Measurements from ENCODE around the gene VPS52.
"Not testable (repeated sequence)": the region's sequence is repeated elsewhere in the genome, so short reads cannot be mapped to it uniquely, and the experiment has no call there.

VPS52 gene

GRCh38 chr6:33249732-33250630, 21.7 kb downstream of the VPS52 start:
- DNase-seq = no peak

DNA sequence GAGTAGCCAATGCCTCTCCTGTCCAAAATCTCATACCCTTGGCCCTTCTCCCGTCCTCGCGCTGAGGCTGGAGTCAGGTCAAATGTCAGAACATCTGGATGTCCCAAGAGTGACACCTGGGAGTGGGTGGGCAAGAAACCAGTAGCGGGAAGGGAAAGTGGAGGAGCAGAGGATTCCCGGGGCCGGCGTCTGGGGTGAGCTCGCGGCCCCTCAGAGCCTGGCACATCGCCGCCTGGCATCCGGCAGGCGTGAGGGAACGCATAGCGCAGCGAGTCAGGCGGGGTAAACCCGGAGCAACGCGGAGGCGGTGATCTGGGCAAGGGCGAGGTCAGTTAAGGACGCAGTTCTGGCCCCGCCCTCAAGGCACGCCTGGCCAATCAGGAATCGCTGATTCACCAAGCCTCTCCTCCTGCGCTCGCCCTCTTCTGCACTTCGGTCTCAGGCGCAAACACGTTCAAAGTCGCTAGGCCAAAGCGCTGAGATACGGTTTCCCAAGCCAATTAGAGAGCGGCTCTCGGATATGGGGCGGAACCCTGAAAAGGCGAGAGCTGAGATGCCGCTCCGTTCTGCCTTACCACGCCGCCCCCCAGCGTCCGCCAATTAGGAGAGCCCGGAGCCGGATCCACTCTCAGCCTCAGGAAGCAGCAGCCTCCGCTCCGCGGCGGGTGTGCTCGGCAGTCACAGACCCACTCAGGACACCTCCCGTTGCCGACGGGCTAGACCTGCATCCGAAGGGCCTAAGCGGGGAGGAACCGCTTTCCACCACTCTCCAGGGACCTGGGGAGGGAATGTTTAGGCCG, 22.5 kb downstream of the VPS52 start:
- DNase-seq = peak; percentile 99

DNA sequence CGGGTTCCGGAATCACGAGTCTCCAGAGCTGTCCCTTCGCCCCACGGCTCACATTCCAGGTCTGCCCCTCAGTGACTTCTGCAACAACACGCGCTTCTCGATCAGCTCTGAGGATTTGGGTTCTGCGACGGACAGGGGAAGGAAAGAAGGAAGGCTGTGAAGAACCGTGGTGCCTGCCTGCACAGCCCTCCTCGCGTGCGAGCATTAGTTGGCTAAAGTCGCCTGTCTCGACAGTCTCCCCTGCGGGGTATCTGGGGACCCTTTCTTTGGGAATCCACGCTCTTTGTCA, 23.1 kb downstream of the VPS52 start:
- no peak for DNase-seq

DNA sequence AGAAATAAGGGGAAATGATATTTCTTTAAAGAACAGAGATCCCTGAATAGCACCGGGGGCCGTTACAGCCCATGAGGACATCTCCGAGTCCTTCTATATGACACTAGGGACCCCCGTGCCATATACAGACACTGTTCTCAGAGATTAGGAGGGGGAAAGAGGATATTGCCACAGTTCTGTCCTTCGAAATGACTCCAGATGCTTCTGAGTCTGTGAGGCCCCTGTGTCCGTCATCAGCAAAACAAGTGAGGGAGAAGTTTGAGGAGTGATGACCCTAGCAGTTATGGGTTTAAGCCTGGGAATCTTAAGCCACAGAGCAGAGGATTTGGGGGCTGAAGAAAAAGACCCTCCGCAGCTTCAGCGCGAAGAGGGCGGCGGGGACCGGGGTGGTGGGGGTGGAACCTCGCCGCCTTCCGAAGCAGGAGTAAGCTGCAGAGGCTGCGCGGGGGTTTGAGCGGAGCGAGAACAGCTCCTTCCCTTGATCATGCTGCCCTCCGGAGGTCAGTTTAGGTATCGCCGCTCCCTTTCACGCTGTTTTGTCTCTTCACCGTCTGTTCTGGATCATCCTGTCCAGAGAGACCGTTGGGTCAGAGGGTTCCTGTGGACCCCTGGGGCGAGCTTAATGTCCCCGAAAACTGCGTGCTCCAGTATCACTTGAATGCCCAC, 23.6 kb downstream of the VPS52 start:
- DNase-seq = peak; percentile 95

DNA sequence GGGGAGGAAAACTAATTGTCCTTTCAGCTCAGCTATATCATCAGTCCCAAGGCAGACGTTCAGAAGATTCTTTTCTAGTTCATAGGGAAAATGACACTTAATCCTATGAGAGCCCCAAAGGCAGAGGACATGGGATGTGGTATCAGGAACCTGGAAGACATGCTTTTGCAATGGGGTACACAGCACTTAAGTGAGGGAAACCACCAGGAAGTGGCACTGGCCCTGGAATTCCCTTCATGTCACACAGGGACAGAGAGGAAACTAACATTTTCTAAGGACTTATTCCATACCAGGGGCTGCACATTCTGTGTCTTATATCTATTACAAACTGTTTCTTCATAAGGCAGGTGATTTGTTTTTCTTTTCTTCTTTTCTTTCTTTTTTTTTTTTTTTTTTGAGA, 28.2 kb downstream of the VPS52 start:
- DNase-seq = no peak

DNA sequence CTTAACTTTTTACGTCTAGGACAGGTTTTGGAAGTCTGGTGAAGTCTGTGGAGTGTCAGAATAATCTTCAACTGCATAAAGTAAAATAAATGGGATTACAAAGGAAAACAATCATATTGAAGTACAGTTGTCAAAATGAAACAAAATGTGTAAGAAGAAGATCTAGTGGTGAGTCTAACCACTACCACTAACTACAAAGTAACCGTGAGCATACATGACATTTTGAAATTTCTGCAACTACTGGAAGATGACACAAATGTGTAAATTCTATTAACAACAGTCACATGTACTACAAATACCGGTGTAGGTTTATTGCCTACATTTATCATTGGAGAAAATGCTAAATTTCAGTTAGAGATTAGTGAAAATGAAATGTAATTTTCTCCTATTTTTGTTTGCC, 29.7 kb downstream of the VPS52 start:
- no peak for DNase-seq

DNA sequence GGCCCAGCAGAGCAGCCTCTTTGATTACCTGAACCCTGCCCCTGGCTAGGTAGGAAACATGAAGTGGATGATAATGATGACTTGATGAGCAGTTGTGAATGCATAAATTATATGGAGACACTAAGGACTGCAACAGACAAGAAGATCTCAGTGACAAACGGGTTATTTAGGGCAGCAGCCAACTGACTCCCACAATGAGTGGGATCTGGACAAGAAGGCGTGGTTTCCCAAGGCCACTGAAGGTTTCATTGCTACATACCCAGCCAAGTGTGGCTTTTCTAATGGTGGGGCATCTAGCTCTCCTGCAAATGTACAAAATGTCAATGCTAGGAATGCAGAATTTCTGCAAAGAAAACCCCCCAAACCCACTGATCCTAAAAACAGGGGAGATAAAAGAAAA, 33.9 kb downstream of the VPS52 start:
- DNase-seq = no peak

- DNase-seq = no peak
Observed at GRCh38 chr6:33236852-33237251, 34.8 kb downstream of the VPS52 start.

DNA sequence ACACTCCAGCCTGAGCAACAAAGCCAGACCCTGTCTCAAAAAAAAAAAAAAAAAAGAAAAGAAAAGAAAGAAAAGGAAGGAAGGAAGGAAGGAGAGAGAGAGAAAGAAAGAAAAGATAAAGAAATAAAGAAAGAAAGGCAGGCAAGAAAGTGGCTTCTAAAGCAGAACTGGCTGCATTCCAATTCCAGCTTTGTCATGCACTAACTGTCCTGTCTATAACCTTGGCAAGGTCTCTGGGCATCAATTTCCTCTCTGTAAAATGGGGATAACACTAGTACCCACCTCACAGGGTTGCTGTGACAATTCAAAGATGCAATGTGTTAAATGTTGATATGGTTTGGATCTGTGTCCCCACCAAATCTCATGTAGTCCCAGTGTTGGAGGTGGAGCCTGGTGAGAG, 35.3 kb downstream of the VPS52 start:
- no peak for DNase-seq

- no peak for DNase-seq
Observed at GRCh38 chr6:33235221-33235634, 36.4 kb downstream of the VPS52 start.

DNA sequence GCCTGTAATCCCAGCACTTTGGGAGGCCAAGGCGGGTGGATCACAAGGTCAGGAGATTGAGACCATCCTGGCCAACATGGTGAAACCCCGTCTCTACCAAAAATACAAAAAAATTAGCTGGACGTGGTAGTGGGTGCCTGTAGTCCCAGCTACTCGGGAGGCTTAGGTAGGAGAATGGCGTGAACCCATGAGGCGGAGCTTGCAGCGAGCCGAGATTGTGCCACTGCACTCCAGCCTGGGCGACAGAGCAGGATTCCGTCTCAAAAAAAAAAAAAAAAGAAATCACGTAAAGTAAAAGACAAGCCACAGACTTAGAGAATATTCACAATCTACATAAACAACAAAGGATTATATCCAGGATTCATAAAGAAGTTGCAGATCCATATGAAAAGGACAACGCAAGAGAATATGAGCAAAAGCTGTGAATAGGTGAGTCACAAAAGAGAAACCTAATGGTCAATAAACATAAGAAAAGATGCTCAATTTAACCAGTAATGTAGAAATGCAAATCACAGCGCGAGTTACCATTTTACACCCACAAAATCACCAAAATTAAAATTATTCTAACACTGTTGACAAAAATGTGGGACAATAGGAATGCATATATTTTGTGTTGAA, 45.1 kb downstream of the VPS52 start:
- DNase-seq = not testable (repeated sequence)

DNA sequence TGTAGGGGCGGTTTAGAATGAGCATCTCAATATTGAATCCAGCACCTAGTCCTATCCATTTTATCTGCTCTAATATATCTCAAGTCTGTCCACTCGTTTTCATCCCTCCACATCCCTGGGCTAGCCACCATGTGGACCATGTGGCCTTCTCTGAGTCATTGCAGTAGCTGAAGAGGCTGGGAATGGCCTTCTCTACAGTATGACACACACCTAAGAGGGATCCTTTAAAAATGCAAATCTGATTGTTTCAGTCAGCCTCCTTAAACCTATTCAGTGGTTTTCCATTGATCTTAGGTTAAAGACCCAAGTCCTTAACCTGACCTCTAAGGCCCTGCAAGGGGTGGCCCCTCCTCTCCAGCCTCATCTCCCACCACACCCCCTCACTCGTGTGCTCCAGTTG, 54.0 kb downstream of the VPS52 start:
- DNase-seq = no peak

DNA sequence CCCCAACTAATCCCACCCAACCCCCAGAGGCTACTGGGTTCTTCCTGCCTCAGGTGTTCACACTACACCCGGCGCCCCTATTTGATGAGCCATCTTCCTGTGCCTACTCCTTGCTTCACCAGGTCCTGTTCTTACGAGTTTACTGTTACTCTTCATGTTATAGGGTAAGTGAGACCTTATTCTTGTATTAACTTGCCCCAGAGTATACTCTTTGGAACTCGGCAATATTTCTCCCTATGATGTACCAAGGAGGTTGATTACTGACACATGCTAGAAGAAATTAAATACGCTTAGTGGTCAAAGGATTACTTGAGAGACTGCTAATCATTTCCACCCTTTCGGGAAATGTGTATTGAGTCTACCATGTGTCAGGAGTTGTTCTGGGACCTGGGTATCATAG, 54.4 kb downstream of the VPS52 start:
- DNase-seq = no peak

- no peak for DNase-seq
Observed at GRCh38 chr6:33216117-33216649, 55.5 kb downstream of the VPS52 start.

DNA sequence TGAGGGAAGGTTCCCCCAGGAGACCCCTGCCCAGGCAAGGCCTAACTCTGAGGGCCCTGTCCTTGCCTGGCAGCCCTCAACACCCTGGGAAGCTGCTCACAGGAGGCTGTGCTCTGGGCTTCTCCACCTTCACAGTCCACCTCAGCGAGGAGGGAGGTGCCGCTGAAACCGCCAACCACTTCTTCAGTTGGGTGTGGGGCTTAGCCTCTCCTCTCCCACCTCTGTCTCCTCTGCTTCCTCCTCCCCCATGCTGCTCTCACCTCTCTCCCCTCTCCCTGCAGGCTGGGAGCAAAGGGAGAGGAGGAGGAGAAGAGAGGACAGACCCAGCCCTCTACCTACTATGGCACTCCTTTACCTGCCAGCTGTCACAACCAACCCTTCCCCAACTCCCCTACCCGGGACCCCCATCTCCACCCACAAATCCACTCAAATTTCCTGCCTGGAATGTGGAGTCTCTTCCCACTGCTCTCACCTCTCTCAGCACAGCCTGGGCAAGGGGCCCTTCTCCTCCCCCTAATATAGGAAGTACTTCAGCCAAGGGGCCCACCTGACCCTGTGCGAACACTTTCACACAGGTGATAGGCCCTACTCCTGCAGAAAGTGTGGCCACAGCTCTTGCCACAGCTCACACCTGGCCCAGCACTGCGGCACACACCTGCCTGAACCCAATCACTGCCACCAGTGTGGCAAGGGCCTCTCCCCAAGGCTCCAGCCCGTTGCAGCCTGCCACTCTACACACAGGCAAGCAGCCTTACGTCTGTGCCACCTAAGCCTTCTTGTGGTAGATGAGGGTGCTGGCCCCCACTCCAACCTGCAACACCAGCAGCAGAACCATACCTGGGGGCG, 56.2 kb downstream of the VPS52 start:
- no peak for DNase-seq

GRCh38 chr6:33213989-33214335, 57.7 kb downstream of the VPS52 start:
- DNase-seq = no peak

- DNase-seq = no peak
Observed at GRCh38 chr6:33213166-33213988, 58.3 kb downstream of the VPS52 start.

DNA sequence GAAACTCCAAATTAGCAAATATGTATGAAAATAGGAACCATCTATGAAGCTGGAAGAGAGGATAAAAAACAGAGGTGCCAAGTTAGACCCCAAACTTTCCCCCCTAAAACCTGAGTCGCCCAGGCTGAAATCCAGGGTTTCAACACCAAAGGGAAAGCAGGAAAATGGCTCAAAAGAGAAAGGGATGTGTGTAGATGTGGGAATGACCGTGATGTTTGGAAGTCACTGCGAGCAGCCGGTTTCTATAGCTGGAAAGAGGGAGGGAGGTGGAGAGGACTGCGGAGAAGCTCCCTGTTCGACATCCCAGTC, 58.9 kb downstream of the VPS52 start:
- no peak for DNase-seq

GRCh38 chr6:33211666-33212422, 59.8 kb downstream of the VPS52 start:
- DNase-seq = no peak

DNA sequence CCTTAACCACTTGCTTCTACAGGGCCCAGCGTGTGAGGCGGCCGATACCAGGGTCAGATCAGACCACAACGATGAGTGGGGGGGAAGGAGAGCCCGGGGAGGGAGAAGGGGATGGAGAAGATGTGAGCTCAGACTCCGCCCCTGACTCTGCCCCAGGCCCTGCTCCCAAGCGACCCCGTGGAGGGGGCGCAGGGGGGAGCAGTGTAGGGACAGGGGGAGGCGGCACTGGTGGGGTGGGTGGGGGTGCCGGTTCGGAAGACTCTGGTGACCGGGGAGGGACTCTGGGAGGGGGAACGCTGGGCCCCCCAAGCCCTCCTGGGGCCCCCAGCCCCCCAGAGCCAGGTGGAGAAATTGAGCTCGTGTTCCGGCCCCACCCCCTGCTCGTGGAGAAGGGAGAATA, 60.5 kb downstream of the VPS52 start:
- no peak for DNase-seq

GRCh38 chr6:33209856-33210255, 61.8 kb downstream of the VPS52 start:
- DNase-seq = no peak

Measured in NCI-H510A treated with DMSO at 0.1 percent for 48 hours (cell line).